Subcutaneous adipose tissue (tissue), 4 donors: Measurements from ENCODE around the gene SLC6A17. TPM values are rescaled to one million over a fixed set of nuclear protein-coding genes. Genes with fewer than 3 reads are reported as not detected.

Source experiments
- total RNA-seq, 4 donors: library from RNA; depleted of rRNA; stranded (reverse); fragments of >200 nt; gene quantifications; one replicate each; pipeline ENCODE4 v1.1.0, GENCODE V29; 2016
- TF ChIP-seq, protein P1 (sequence below): fragments of 450-650 bp; IDR thresholded peaks from one replicate; pipeline ENCODE4 v1.5.1; 2016; ENCODE audit warnings: low read depth, mild to moderate bottlenecking, control low read depth, antibody characterized with exemption, moderate library complexity

The SLC6A17 gene
- total RNA-seq, 4 donors from 2014 or later, result under 0.01 TPM; not detected in 3

DNA sequence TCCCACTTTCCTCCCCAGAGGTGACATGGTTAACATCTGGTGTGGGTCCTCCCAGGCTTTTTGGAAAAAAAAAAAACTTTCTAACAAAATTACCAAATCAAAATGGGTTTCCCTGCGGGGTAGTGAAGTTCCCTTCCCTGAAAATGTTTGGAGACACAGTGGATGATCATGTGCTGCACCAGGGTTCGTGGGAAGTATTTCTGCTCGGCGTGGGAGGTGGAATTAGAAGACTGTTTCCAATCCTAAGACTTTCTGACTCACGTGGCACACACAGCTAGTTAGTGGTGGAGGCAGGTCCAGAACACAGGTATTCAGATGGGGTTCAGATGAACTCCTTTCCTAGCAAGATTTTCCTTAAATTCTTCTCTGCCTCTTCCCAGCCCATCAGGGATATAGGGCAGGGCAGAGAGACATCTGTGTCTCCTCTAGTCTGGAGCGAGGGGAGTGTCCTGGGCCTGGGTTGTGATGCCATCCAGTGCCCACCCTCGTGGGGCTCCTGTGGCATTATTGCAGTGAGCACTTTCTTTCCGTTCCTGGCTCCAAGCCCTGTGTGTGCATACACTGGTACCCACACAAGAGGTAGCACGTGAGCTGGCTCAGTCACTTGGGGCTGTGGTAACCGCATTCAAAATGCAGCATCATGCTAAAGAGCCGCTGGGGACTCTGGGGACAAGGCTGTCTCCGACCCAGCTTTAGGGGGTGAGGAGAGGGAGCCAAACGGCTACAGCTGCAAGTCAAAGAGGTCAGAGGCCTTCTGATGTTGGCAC is 87.3 kb downstream of the SLC6A17 start:
- TF ChIP-seq, protein P1, sequence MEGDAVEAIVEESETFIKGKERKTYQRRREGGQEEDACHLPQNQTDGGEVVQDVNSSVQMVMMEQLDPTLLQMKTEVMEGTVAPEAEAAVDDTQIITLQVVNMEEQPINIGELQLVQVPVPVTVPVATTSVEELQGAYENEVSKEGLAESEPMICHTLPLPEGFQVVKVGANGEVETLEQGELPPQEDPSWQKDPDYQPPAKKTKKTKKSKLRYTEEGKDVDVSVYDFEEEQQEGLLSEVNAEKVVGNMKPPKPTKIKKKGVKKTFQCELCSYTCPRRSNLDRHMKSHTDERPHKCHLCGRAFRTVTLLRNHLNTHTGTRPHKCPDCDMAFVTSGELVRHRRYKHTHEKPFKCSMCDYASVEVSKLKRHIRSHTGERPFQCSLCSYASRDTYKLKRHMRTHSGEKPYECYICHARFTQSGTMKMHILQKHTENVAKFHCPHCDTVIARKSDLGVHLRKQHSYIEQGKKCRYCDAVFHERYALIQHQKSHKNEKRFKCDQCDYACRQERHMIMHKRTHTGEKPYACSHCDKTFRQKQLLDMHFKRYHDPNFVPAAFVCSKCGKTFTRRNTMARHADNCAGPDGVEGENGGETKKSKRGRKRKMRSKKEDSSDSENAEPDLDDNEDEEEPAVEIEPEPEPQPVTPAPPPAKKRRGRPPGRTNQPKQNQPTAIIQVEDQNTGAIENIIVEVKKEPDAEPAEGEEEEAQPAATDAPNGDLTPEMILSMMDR, result no peak

DNA sequence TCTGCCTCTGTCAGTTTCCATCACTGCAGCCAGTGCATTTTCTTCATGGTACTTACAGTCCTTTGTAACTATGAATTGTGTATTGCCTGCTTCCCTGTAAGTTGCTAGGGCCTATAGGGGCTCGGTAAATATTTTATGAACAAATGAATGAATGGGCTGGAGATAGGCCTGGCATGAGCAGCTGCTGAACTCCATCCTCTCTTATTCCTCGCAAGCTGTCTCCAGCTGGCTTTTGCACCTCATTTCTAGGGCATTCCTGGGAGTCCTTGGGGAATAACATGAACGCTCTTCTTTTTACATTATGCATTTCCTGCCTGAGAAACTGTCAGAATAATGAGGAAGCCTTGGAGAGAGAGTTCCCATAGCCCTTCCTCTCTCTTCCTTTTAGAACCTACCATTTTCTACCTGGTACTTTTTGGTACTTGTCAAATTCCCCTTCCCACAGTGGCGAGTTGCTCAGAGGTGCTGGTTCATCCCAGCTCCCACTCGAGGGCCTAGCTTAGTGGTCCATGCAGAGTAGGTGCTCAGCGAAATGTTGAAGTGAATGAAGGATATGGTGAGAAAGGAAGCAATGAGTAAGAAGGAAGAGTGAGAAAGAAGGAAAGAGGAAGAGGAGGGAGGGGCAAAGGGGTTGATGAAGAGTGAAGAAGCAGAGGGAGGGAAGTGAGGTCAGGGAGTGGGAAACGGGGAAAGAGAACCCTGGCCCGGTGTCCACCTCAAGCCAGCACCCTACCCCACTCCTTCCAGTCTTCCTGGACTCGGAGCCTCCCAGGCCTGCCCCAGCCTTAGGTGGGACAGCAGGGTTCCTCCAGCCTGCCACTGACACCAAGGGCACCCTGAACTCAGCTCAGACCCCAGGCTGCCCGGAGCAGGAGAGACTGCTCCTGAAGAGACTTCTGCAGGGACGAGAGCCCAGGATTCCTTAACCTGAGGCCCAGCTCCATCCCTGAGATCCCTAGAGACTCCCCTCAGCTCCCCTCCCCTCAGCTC is 89.4 kb downstream of the SLC6A17 start:
- TF ChIP-seq, protein P1, result no peak

DNA sequence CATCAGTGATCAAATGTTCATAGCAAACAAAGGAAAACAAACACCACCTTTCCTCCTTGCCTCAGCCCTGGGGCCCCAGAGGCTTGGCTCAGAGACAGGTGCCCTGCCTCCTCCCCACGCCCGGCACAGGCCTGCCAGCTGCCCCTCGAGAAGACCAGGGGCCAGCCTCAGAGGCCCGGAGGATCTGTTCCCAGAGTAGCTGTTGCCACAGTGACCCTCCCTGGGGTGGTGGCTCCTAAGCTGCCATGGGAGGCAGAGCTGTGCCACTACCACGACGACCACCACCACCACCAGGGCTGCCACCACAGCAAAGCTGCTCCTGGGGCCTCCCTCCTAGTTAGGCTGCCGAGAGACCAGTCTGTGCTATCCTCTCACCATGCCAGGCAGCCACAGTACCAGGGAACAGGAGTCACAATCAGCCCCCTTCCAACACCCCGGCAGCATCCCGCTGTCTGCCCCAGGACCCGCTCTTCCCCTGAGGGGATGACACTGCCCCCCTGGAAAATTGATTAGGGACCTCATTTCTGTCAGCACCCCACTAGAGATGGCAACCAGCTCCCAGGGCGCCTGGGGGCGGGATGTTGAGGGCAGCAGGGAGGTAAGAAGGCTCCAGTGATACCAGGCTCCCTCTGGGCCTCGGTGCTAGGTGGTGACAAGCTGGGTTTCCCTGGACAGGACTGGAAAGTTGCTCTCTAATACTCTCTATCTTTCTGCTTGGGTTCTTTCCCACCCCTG is 90.3 kb downstream of the SLC6A17 start:
- TF ChIP-seq, protein P1, result no peak

DNA sequence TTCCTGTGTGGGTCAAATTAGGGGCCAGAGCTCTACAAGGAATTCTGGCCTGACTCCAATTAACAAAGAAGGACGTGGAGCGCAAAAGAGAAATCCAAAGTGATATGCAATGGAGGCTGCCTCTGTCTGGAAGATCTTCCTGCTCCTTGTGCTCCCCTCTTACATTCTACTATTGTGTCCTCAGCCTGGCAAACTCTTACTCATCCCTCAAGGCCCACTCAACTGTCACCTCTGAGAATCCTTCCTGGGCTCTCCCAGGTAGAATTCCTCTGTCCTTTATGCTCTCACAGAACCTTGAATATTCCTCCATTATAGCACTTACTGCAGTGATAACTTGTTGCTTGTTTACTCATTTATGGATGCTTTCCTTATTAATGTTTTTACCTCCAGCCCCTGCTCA is 91.2 kb downstream of the SLC6A17 start:
- TF ChIP-seq, protein P1, result no peak

DNA sequence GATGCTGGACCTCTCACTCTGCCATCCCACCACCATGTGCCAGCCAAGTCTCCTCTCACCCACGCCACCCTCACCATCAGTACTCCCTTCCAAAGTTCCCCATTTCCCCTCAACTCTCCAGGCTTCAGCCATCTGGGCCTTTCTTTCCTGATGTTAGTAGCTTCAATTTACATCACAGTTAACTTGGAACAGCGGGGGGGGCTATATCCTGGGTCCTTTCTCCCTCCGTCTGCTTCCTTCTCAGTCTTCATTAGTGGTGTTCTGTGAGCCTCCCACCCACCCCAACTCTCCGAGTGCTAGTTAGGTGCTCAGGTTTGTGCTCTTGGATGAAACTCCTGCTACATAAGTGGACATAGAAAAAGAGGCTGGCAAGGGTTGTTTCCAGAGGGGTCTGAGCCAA is 91.8 kb downstream of the SLC6A17 start:
- TF ChIP-seq, protein P1, result no peak

DNA sequence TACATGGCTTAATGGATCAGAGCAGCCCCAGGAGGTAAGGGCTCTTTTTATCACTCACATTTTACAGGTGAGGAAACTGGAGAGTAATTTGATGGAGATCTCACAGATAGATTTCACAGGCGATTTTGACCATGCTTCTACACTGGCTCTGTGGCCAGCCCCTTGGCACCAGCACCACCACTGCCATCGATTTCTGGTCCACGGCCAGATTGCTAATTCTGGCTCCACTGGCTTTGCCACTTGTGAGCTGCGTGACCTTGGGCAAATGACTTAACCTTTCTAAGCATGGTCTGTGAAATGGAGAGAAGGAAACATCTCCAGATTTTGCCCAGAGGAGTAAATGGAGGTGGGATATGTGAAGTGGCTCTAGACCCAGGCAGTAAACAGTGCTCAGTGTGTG is 92.4 kb downstream of the SLC6A17 start:
- TF ChIP-seq, protein P1, result no peak
